K562 (cell line): ENCODE measurements around the gene DCP2.

ENCODE experiments used
- CEBPB ChIP-seq: fragments of 450-650 bp; IDR thresholded peaks from 2 replicates; pipeline ENCODE4 v1.6.1; 2016; ENCODE audit warnings: missing genetic modification characterization, missing compliant biosample characterization
- CTCF ChIP-seq, 3 experiments: IDR thresholded peaks in 2 of 3; conservative IDR thresholded peaks in 1 of 3; 2 replicates each; pipeline ENCODE4 v1.5.1; 2011 to 2012; ENCODE audit warnings: low read length in 3 of 3, mild to moderate bottlenecking in 3 of 3, control low read depth in 2 of 3, improper control_type of control experiment in 1 of 3, inconsistent platforms in 1 of 3, low read depth in 1 of 3, mixed read lengths in 1 of 3, moderate library complexity in 1 of 3; ENCODE audit not compliant: insufficient read depth in 2 of 3
- EZH2 ChIP-seq: IDR thresholded peaks from 2 replicates; pipeline ENCODE4 v1.6.1; 2012; ENCODE audit warnings: low read depth, mild to moderate bottlenecking, inconsistent platforms, low read length, borderline replicate concordance
- IRF1 ChIP-seq: sonication (generic); formaldehyde crosslinking; IDR thresholded peaks from 2 replicates; pipeline ENCODE4 v1.8.0; 2022; ENCODE audit warnings: missing genetic modification reagents, mild to moderate bottlenecking, borderline replicate concordance
- JUND ChIP-seq, 2 experiments: IDR thresholded peaks; 2 replicates in 1 of 2; 3 replicates in 1 of 2; pipeline ENCODE4 v1.6.1; 2011; ENCODE audit warnings: borderline replicate concordance in 2 of 2, low read depth in 2 of 2, low read length in 2 of 2, improper control_type of control experiment in 1 of 2, missing biosample characterization in 1 of 2, missing genetic modification characterization in 1 of 2, missing genetic modification reagents in 1 of 2
- KDM2B ChIP-seq: fragments of 250-450 bp; sonication (Bioruptor Pico); IDR thresholded peaks from 2 replicates; pipeline ENCODE4 v1.8.0; 2021; ENCODE audit warnings: mild to moderate bottlenecking, moderate library complexity
- MAFK ChIP-seq: IDR thresholded peaks from 2 replicates; pipeline ENCODE4 v1.6.1; 2011; ENCODE audit warnings: low read length, improper control_type of control experiment
- POLR2G ChIP-seq: fragments of 200-400 bp; formaldehyde crosslinking; IDR thresholded peaks from 2 replicates; pipeline ENCODE4 v1.6.1; 2017; ENCODE audit warnings: low read depth, mild to moderate bottlenecking, antibody characterized with exemption, low read length, moderate library complexity
- RBM15 ChIP-seq: fragments of 200-400 bp; formaldehyde crosslinking; IDR thresholded peaks from 2 replicates; pipeline ENCODE4 v1.6.1; 2018; ENCODE audit warnings: mild to moderate bottlenecking, low read length, moderate library complexity; ENCODE audit not compliant: insufficient read depth
- REST ChIP-seq, 2 experiments: fragments of 450-650 bp; formaldehyde crosslinking in 1 of 2; IDR thresholded peaks; 2 replicates each; pipeline versions ENCODE4 v1.4.0 to v1.6.1; 2014 to 2020; ENCODE audit warnings: mild to moderate bottlenecking in 2 of 2, borderline replicate concordance in 1 of 2, low read depth in 1 of 2
- SMC3 ChIP-seq: conservative IDR thresholded peaks from 2 replicates; pipeline ENCODE4 v1.6.1; 2011; ENCODE audit warnings: low read depth, low read length, improper control_type of control experiment; ENCODE audit not compliant: insufficient read depth
- TAF1 ChIP-seq: IDR thresholded peaks from 2 replicates; pipeline ENCODE4 v1.6.1; 2011; ENCODE audit warnings: mild to moderate bottlenecking, low read length, moderate library complexity; ENCODE audit not compliant: insufficient read depth, control insufficient read depth, severe bottlenecking; ENCODE audit errors: extremely low read depth

GRCh38 chr5:113026211-113026610 lies 49.6 kb downstream of the DCP2 start:
- TF ChIP-seq IRF1 (CRISPR knock-in tag) (no peak), CTCF (IDR thresholded peaks at IDR 0.05 in 2 of 3, conservative IDR thresholded peaks at IDR 0.05 in 1 of 3; ENCODE audit: insufficient read depth in 2 of 3, low read depth in 1 of 3, low read length in 3 of 3) (no peak), KDM2B (CRISPR knock-in tag) (no peak), MAFK (no peak), RBM15 (no peak), POLR2G (no peak), SMC3 (no peak), JUND (IDR thresholded peaks at IDR 0.05; ENCODE audit: borderline replicate concordance, low read depth, low read length) (no peak), JUND (tag; IDR thresholded peaks at IDR 0.05; ENCODE audit: borderline replicate concordance, low read depth, low read length) (no peak), TAF1 (no peak), REST (IDR thresholded peaks at IDR 0.05; ENCODE audit: borderline replicate concordance) (no peak), REST (CRISPR knock-in tag; IDR thresholded peaks at IDR 0.05; ENCODE audit: low read depth) (no peak), EZH2 (no peak), CEBPB (tag) (no peak)
